ENCODE data around the gene DPY19L2.
"Not testable (repeated sequence)": the region's sequence is repeated elsewhere in the genome, so short reads cannot be mapped to it uniquely, and the experiment has no call there.

Gene DPY19L2

DNA sequence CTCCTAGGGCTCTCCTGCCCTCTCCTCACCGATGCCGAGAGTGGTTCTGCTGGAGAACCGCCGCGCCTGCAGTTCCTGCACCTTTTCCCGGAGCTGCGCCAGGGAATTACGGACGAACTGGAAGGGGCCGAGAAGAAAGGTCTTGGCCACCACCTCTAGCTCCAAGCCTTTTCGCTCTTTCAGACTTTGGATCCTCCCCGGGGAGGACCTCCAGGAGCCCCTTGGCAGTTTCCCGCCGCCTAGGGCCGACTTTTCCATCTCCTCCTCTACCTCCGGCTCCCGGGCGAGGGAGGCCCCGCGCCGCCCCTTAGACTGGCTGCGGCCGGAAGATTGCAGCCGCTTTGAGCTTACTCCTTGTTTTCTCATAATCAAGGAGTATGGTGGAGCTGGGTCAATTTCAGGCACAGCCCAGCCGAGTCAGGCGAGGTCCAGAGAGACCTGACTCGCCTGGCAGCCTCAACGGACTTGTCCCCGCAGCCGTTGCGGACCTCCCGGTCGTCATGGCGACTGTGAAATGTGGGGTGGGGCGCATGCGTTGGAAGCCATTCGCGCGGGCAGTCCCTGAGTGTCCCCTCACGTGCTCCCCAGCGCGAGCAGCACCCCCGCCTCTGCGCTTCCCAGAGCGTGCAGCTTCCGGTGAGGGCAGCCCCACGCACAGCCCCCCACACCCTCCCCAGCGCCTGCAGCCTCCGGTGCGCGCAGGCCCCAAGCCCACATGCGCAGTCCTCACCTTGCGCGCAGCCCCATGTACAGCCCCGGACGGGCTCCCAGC is at the start of gene DPY19L2:
DPY19L2 (minus strand) TSS at position 466 of the 772 bp plus-strand sequence; CDS start at position 366, 100 bp downstream.
- DNase-seq (ENCODE audit: low read depth), result no peak

DNA sequence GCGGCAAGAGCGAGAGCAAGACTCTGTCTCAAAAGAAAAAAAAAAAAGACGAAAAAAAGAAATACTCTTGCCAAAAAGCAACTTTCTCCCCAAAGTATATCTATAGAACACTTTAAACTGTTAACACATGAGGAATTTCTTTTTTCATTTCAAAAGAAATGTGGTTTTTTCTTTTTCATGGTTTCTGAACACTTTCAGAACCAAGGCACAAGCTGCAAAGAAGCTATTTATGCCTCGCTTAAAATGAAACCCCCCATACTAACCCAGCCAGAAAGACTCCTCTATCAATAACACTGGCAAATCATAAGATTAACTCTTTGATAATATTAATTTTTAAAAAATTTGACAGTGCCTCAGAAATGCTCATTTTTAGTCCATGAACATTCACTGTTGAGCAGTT is 48.6 kb upstream of the DPY19L2 start:
- not testable (repeated sequence) for DNase-seq (ENCODE audit: low read depth)

DNA sequence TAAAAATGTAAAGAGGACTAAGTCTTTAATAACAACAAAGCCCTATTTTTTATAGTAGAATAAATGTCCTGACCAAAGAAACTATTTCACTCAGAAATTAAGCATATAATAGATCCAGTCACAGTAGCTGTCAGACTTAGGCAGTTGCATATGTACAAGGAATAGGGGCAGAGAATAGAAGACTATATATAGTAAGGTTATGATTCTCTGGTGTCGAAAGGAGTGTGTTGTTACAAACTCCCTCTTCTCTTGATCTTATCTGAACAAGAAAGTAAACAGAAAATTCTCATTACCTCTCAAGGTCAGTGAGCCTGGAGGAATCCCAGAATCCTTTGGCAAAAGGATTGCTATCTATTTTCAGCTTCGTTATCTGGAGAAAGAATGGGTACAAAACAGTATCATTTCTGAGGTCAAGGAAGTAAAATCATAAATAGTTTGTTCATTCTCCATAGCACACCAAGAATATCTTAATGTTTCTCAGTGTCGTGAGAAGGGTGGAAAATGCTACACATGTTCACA is 46.9 kb upstream of the DPY19L2 start:
- not testable (repeated sequence) for DNase-seq (ENCODE audit: low read depth)

DNA sequence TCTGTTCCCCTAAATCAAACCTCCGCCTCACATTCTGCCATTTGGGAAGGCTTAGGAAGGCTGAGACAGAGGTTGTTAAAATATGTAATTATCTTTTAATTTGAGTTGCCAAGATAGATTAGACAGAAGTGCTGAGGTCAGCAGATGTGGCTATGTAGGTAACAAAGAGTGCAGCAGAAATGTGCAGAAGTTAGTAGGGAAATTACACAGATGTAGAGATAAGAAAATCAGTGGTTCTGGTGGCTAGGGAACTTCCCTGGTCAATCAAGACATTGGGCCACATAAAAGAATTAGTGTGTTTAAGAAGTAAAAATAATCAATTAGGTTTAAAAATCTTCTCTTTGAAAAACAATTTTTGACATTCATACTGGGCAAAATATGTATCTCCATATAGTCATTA is 46.1 kb upstream of the DPY19L2 start:
- not testable (repeated sequence) for DNase-seq (ENCODE audit: low read depth)

DNA sequence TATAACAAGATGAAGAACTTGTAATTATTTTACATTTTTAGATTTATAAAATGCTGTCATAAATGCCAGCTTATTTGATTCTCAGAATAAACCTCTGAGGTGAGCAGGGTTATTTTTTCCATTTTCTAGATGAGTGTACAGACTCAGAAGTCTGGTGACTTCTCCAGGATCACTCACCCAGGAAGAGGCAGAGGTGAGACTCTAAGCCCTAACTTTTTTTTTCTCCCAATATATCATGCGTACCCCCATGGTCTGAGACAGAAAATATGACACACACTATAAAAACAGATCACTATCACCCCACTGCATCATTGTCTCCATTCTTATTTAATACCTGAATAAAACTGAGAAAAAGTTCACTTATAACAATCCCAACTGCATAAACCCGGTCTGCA is 45.4 kb upstream of the DPY19L2 start:
- DNase-seq (ENCODE audit: low read depth), result not testable (repeated sequence)

DNA sequence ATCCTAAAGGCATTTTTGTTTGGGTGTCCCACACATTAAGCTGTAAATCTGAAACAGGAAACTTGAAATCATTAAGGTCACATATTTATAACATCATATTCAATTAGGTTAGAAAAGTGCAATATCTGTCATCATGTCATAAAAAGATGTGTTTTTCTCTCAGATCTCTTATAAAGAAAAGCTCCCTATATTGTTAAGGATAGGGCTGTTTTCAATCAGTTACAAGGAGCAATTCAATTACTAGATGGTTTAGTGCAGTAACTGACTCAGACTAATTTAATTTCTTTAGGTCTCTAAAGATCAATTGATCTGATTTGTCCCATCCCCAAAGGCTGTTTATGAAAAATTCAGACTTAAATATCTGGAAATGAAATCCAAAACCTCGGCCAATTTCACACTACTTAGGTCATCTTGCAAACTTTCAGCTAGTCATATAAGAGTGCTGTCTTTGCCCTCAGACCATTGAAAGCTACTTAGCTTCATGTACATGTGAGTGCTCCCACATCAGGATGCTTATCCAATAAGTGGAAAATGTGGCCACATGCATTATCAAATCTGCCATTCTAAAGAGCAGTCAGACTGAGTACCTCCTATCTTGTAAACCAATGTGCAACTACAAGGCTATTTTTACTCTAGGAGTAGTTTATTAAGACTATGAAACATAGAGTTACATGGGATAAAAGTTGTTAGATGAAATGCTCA is 44.8 kb upstream of the DPY19L2 start:
- not testable (repeated sequence) for DNase-seq (ENCODE audit: low read depth)

DNA sequence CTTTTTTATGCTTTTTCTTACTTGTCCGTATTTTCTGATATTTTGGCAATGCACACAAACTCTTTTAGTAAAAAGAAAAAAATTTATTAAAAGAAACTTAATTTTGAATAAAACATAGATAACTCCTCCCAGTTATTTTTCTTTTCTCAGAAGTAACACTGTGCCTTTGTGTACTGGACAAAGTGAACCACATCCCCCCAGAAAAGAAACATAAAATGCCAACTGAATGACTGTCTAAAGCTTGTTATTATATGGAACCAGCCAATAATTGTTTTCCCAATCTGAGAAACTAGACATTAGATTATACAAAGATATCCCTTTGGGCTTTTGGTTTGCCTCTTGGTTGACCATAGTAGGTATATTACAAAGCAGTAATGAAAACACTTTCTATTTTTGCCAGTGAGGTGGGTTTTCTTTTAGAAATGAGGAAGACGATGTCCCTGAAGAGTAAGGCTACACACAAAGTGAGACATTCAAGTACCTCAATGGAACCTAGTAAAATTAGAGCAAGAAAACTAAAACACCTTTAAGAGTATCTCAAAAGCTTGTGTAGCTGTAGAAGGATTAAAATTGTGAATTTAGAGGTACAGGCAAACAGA is 44.2 kb upstream of the DPY19L2 start:
- DNase-seq (ENCODE audit: low read depth), result not testable (repeated sequence)

DNA sequence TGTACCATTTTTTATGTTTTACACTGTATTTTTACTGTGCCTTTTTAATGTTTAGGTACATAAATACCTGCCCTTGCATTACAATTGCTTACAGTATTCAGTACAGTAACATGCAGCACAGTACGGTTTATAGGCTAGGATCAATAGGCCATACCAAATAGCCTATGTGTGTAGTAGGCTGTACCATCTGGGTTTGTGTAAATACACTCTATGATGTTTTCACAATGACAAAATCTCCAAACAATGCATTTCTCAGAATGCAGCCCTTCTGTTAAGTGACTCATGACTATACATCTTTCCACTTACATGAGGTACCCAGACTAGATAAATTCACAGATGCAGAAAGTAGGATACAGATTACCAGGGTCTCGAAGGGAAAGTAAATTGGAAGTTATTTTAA is 43.0 kb upstream of the DPY19L2 start:
- DNase-seq (ENCODE audit: low read depth), result not testable (repeated sequence)

DNA sequence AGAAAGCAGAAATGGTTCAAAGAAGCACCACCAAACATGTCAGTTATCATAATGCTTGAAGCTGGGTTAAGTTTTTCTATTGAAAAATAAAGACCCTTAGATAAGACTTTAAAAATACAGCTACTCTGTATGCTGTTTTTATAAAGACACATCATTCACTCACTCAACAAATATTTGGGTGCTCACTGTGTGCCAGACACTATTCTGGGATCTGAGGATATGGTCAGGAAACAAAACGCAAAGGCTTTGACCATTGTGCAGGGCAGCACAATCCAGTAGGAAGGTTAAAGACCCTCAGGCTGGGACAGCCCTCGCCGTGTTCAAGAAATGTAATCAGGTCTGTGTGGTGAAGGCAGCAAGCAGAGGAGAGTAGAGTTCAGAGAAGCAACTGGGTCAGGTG is 38.0 kb upstream of the DPY19L2 start:
- DNase-seq (ENCODE audit: low read depth), result no peak

DNA sequence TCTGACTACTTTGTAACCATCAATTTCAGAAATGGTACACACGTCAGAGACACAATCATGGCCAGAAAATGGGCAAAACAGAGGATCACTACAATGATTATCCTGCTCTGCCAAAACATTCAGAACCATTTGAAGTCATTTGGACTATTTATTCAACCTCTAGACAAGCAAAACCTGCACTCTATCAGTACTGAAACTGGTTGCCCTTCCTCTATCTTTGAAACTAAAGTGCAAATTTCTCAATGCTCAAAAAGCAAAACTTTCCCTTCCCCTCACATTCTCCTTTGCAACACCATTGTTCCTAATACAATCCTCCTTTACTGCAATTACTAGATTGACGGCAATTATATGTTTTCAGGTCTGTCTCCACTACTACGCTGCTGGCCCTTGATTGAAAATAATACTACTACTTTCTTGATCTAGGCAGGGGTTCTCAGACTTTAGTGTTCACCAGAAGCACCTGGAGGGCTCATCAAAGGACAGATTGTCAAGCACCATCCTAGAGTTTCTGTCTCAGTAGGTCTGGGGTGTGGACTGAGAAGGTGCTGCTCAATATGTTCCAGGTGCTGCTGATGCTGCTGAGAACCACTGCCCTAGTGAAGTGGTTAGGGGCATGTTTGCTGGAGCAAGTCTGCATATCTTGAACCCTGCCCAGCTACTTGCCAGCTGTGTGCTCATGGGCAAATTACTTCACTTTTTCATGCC is 31.5 kb upstream of the DPY19L2 start:
- not testable (repeated sequence) for DNase-seq (ENCODE audit: low read depth)

DNA sequence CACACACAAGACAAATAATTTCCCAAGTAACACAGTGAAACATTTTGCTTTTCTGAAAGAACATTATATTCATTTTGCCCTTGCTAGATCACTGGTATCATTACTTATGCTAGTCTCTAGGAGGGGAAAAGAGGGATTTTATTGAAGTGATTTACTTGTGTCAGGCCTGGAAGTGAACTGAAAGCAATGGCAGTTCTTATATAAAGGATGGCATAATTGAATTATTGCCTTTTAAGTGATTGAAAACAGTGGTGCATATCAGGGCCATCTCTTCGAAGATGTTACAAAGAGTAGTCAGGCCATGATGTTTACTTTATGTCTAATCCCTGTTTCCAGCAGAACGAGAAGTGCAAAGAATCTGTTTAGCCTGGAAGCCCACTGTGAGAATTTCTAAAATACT is 30.7 kb upstream of the DPY19L2 start:
- not testable (repeated sequence) for DNase-seq (ENCODE audit: low read depth)

DNA sequence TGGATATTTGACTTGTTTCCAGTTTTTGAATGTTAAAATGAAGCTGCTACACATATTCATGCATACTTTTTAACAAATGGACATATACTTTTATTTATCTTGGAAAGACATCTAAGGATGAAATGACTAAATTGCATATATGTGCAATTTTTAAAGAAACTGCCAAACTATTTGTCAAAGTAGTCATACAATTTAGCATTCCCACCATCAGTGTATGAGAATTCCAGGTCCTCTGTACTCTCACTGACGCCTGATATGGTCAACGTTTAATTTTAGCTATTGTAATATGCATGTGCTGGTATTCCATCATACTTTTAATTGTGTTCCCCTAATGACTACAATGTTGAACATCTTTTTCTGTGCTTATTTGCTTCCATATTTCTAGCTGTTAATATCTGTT is 22.5 kb upstream of the DPY19L2 start:
- DNase-seq (ENCODE audit: low read depth), result not testable (repeated sequence)

DNA sequence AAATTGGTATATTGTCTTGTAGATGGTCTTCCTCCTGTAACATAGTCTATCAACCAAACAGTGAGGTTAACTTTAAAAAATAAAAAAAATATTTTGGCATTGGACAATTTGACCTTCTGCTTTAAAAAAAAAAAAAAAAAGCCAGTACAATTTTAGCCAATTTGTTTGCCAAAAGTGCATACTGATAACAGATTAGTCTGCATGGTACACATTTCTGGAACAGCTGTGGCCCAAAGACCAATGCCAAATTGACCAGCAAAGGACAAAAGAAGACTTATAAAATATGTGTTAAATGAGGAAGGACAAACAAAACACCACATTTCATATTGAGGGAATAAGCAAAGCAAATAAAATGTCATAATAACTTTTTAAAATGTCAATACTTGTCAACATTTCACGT is 20.8 kb upstream of the DPY19L2 start:
- not testable (repeated sequence) for DNase-seq (ENCODE audit: low read depth)

DNA sequence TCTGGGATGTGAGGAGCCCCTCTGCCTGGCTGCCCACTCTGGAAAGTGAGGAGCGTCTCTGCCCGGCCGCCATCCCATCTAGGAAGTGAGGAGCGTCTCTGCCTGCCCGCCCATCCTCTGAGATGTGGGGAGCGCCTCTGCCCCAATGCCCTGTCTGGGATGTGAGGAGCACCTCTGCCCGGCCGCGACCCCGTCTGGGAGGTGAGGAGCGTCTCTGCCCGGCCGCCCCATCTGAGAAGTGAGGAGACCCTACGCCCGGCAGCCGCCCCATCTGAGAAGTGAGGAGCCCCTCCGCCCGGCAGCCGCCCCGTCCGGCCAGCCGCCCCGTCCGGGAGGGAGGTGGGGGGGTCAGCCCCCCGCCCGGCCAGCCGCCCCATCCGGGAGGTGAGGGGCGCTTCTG is 18.3 kb upstream of the DPY19L2 start:
- not testable (repeated sequence) for DNase-seq (ENCODE audit: low read depth)

DNA sequence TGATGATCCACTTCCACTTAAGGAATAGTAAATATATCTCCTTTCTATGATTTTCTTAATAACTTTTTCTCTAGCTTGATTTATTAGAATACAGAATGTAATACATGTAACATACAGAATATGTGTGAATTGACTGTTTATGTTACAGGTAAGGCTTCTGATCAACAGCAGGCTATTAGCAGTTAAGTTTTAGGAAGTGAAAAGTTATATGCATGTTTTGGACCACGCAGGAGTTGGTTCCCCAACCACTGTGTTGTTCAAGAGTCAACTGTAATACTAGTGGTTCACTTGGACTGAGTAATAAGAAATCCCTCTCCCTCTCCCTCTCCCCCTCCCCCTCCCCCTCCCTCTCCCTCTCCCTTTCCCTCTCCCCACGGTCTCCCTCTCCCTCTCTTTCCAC is 17.5 kb upstream of the DPY19L2 start:
- DNase-seq (ENCODE audit: low read depth), result not testable (repeated sequence)

DNA sequence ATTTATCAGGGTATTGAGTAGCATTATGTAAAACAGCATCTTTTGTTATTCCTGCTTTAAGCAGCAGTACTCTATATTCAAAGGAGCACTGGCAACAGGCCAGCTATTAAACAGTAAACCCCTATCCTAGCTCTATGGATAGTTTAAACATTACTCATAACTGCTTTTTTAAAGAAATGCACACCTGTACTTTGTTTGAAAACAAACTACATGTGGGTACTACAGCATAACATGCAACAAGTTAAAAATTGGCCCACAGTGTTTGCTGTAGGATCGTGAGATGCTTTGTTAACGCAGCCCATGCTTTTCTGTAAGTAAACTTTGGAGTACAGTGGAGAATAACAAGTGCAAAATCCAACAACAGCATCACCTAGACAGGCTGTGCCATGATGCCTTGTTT is 14.3 kb upstream of the DPY19L2 start:
- not testable (repeated sequence) for DNase-seq (ENCODE audit: low read depth)

DNA sequence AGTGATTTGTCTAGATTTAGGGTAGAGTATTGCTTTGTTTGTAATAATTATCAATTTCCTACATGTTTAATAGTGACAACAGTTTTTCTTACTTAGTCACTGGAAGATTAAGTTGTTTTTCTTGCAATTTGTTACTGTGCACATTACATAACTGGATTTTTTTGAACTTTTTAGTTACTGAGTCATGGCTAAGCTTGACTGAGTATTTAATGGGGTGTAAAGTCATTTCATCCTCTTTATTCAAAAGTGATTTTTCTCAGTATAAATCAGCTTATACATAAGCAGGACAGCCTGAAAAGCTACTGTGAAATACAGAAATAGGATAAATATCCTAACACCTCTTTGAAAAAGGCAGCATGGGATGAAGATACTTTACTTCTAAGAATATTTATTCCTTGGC is 12.5 kb upstream of the DPY19L2 start:
- not testable (repeated sequence) for DNase-seq (ENCODE audit: low read depth)

DNA sequence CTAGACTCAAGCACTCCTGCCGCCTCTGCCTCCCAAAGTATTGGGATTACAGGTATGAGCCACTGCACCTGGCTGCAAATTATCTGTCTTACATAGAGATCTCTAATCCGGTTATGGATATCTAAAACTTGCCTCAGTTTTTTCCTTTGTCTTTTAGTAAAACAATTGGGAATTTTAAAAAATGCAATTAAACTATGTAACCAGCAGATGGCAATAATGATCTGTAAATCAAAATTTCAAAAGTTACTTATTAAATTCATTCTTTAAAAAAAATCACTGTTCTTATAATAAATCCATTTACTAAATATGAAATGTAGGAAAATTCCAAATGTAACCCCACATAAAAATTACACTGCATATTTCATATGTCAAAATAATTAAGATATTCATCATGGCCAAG is 4.3 kb upstream of the DPY19L2 start:
- not testable (repeated sequence) for DNase-seq (ENCODE audit: low read depth)

DNA sequence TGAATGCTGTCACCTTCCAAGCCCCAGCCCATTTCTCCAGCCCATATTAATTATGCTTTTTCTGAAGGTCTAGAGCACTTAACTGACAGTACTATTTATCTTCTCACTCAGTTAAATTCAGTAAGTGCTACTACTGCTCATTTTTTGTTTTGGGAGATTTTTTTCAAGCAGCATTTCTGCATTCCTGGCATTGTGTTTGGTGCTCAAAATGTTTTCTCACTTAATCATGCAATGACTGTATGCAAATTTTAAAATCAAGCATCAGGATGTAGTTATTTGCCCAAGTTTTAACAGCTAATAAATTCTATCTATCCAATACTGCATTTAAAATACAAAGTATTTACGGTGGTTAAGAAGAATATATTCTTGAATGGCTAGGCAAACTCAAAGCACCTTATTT is 1.6 kb upstream of the DPY19L2 start:
- DNase-seq (ENCODE audit: low read depth), result not testable (repeated sequence)

DNA sequence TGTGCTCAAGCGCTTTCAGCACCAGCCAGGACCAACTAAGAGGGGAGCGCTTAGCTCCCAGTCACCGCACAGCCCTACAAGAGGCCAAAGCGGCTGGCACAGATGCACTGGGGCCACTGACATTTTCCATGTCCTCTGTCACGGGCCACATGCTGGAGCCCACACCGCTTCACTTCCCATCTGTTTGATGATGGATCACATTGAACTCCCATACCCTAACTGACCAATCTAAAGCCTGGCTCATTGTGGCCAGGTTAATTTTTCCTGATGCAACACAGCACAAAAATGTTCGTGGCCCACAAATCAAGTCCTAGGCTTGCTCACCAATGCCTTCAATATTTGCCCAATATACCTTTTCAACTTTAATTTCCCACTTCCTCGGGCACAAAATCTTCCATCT is 1.1 kb upstream of the DPY19L2 start:
- DNase-seq (ENCODE audit: low read depth), result not testable (repeated sequence)

DNA sequence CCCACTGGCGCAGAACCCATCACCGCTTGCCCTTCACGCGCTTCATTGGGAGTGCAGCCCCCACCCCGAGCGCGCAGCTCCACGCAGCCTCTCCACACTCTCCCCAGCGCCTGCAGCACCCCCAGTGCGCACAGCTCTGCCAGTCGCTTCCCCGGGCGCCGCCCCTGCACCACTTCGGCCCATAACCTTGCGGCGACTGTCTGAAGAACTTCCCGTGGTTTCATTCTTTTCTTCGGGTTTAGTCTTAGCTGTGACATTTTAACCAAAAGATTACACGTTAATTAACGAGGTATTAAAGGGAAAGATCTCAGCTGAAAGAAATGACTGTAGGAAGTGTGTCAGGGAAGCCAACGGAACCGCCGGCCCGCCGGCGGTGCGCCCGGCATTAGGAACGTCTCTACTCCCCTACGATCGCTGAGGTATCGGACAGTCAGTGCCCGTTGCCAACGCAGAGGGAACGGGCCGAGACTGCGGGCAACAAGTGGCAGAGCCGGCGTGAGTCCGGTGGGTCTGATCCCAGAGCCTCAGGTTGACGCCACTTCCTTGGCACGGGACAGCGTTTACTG is 590 bp upstream of the DPY19L2 start:
- DNase-seq (ENCODE audit: low read depth), result not testable (repeated sequence)

DNA sequence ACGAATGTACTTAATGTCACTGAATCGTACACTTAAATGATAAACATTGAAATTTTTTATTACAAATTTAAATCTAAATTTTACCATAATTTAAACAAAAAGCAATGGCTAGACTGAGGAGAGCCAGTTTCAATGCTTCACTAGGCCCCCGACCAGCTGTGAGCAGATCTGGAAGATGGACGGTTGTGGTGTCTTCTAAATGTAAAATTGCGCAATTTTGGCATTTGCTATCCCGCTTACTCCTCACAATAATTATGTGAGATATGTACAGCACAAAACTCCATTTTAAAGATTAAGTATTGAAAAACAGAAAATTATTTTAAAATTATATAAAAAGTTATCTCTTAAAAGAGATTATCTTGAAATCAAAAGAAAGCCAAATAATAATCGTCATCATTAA is 5.3 kb downstream of the DPY19L2 start:
- not testable (repeated sequence) for DNase-seq (ENCODE audit: low read depth)
